Urothelium cell line (cell line): ENCODE measurements around the gene CNGA2.

Experiments used
- DNase-seq: peaks from one replicate; pipeline ENCODE4 v3.0.0; 2011; ENCODE audit warnings: low spot score, mixed read lengths
- FAIRE-seq: peaks from 2 replicates; lab custom pipeline; 2011; peaks lifted over from hg19 to GRCh38; lab: Jason Lieb, UNC

The CNGA2 gene

DNA sequence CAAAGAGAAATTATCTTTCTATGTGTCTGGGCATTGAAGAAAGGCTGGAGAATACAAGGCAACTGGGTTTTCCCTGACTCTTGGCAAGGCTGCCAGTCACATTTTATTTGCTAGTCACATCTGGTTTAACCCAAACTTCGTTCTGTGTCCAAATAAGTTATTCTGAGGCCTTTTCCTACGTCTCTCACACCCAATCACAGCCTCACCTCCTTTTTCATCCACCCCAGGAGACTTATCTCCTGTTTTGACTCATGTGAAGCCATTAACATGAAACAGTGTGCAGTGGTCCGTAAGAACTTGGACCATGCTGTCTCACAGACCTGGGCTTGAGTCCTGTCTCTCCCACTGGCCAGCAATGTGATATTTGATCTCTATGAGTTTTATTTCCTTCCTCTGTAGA is 59.3 kb downstream of the CNGA2 start:
- no peak for DNase-seq
- FAIRE-seq: no peak
